Neural cell (in vitro differentiated cells): ENCODE data around the gene DPF3. TPM values are rescaled to one million over a fixed set of nuclear protein-coding genes. Genes with fewer than 3 reads are reported as not detected.

Source experiments
- H2AFZ ChIP-seq: fragments of 200-600, 300-800 bp; sonication (generic), shearing (Covaris generic); 2 replicates; pipeline ENCODE4 v1.6.0; 2014; ENCODE audit warnings: low read depth, mild to moderate bottlenecking, antibody characterized with exemption, low read length, moderate library complexity
- H3F3A ChIP-seq: fragments of 200-600 bp; shearing (Covaris generic); 2 replicates; pipeline ENCODE4 v1.6.1; 2016; ENCODE audit warnings: mild to moderate bottlenecking, moderate library complexity, mixed read lengths, antibody characterized with exemption, low read length; ENCODE audit not compliant: insufficient read depth, poor library complexity, severe bottlenecking
- H3K27ac ChIP-seq: fragments of 200-600, 300-800 bp; sonication (generic), shearing (Covaris generic); 2 replicates; pipeline ENCODE4 v1.5.1; 2014; ENCODE audit warnings: mild to moderate bottlenecking, low read length, moderate library complexity
- H3K27me3 ChIP-seq: fragments of 300-800, 200-600 bp; sonication (generic), shearing (Covaris generic); 2 replicates; pipeline ENCODE4 v1.6.0; 2014; ENCODE audit warnings: mild to moderate bottlenecking, low read depth, low read length, moderate library complexity; ENCODE audit not compliant: insufficient read depth
- H3K36me3 ChIP-seq: fragments of 300-800, 200-600 bp; sonication (generic), shearing (Covaris generic); 2 replicates; pipeline ENCODE4 v1.5.1; 2014; ENCODE audit warnings: mild to moderate bottlenecking, antibody characterized with exemption, low read length, moderate library complexity; ENCODE audit not compliant: insufficient read depth
- H3K4me2 ChIP-seq: fragments of 300-800, 200-600 bp; sonication (generic), shearing (Covaris generic); 2 replicates; pipeline ENCODE4 v1.6.0; 2014; ENCODE audit warnings: mild to moderate bottlenecking, low read length
- H3K4me3 ChIP-seq: fragments of 300-800, 200-600 bp; sonication (generic), shearing (Covaris generic); 2 replicates; pipeline ENCODE4 v1.5.1; 2014; ENCODE audit warnings: mild to moderate bottlenecking, low read length, moderate library complexity
- H3K79me2 ChIP-seq: fragments of 200-600 bp; shearing (Covaris generic); replicated peaks from 2 replicates; pipeline ENCODE4 v1.6.0; 2014; ENCODE audit warnings: mild to moderate bottlenecking, low read length, moderate library complexity; ENCODE audit not compliant: insufficient read depth
- H3K9ac ChIP-seq: fragments of 300-800, 200-600 bp; sonication (generic), shearing (Covaris generic); 2 replicates; pipeline ENCODE4 v1.6.1; 2016; ENCODE audit warnings: mild to moderate bottlenecking, low read length, mixed read lengths
- H3K9me2 ChIP-seq: fragments of 200-600 bp; shearing (Covaris generic); 2 replicates; pipeline ENCODE4 v1.6.1; 2016; ENCODE audit warnings: mild to moderate bottlenecking, low read length, mixed read lengths; ENCODE audit not compliant: insufficient read depth
- H3K9me3 ChIP-seq: fragments of 200-600, 300-800 bp; sonication (generic), shearing (Covaris generic); 2 replicates; pipeline ENCODE4 v1.6.1; 2016; ENCODE audit warnings: mild to moderate bottlenecking, mixed run types, low read length, moderate library complexity, mixed read lengths
- H4K20me1 ChIP-seq: fragments of 200-600 bp; shearing (Covaris generic); 2 replicates; pipeline ENCODE4 v1.6.1; 2016; ENCODE audit warnings: mild to moderate bottlenecking, mixed run types; ENCODE audit not compliant: insufficient read depth
- EP300 ChIP-seq: fragments of 450-650 bp; conservative IDR thresholded peaks from 2 replicates; pipeline ENCODE4 v1.6.1; 2014; ENCODE audit warnings: antibody characterized with exemption, mild to moderate bottlenecking, moderate library complexity; ENCODE audit not compliant: poor library complexity, severe bottlenecking
- EZH2 ChIP-seq: fragments of 200-600, 300-800 bp; shearing (Covaris generic), sonication (generic); IDR thresholded peaks from 2 replicates; pipeline ENCODE4 v1.6.1; 2014; ENCODE audit warnings: antibody characterized with exemption, low read length, borderline replicate concordance, mild to moderate bottlenecking; ENCODE audit not compliant: insufficient read depth, poor library complexity, severe bottlenecking
- MXI1 ChIP-seq: fragments of 450-650 bp; conservative IDR thresholded peaks from 2 replicates; pipeline ENCODE4 v1.6.1; 2014; ENCODE audit warnings: antibody characterized with exemption, mild to moderate bottlenecking; ENCODE audit not compliant: poor library complexity, severe bottlenecking
- POLR2AphosphoS5 ChIP-seq: IDR thresholded peaks from 2 replicates; pipeline ENCODE4 v1.6.1; 2012
- RAD21 ChIP-seq: fragments of 450-650 bp; conservative IDR thresholded peaks from 2 replicates; pipeline ENCODE4 v1.6.1; 2014; ENCODE audit warnings: antibody characterized with exemption, mild to moderate bottlenecking, moderate library complexity
- REST ChIP-seq: IDR thresholded peaks from 2 replicates; pipeline ENCODE4 v1.6.1; 2012; ENCODE audit warnings: borderline replicate concordance
- SMC3 ChIP-seq: fragments of 450-650 bp; conservative IDR thresholded peaks from 2 replicates; pipeline ENCODE4 v1.6.1; 2014; ENCODE audit warnings: antibody characterized with exemption, mild to moderate bottlenecking, moderate library complexity; ENCODE audit not compliant: poor library complexity
- TAF1 ChIP-seq: IDR thresholded peaks from 2 replicates; pipeline ENCODE4 v1.6.1; 2012; ENCODE audit warnings: low read depth
- polyA plus RNA-seq: library from polyadenylated mRNA; depleted of rRNA; stranded (reverse); fragments of >200 nt; gene quantifications from 2 replicates; pipeline ENCODE4 v1.2.3, GENCODE V29; 2014
- TF ChIP-seq, protein P1 (sequence below): fragments of 450-650 bp; IDR thresholded peaks from 2 replicates; pipeline ENCODE4 v1.5.1; 2014; ENCODE audit warnings: antibody characterized with exemption, mild to moderate bottlenecking, moderate library complexity; ENCODE audit not compliant: poor library complexity, severe bottlenecking

DPF3 gene
- polyA plus RNA-seq, 1 donor from 2014 or later, result 2.9 TPM

- H3K9me3 ChIP-seq, result no peaks in the 10 kb centered on the region
- no peak overlapping the region for H3K27ac ChIP-seq
- H3K9ac ChIP-seq, result no peak overlapping the region
- no peaks in the 10 kb centered on the region for H3K36me3 ChIP-seq
- H3K79me2 ChIP-seq, result no peaks in the 10 kb centered on the region
- H3K4me2 ChIP-seq, result no peak overlapping the region
- H2AFZ ChIP-seq, result no peak overlapping the region
- H4K20me1 ChIP-seq, result no peaks in the 10 kb centered on the region
- no peaks in the 10 kb centered on the region for H3K27me3 ChIP-seq
- no peaks in the 10 kb centered on the region for H3F3A ChIP-seq
- no peaks in the 10 kb centered on the region for H3K9me2 ChIP-seq
- H3K4me3 ChIP-seq, result no peak overlapping the region
- TF ChIP-seq POLR2AphosphoS5 (no peak), MXI1 (no peak), TAF1 (no peak), RAD21 (no peak), REST (no peak), EP300 (no peak), EZH2 (no peak)
These were observed 208.4 kb downstream of the DPF3 start for GRCh38 chr14:72685456-72685855.

- H3K27ac ChIP-seq, result no peak overlapping the region
- no peak overlapping the region for H3K9ac ChIP-seq
- H3K79me2 ChIP-seq, result no peaks in the 10 kb centered on the region
- TF ChIP-seq RAD21 (no peak), TAF1 (no peak), EZH2 (no peak), SMC3 (no peak), REST (no peak), MXI1 (no peak), POLR2AphosphoS5 (no peak), EP300 (no peak)
- TF ChIP-seq, protein P1, sequence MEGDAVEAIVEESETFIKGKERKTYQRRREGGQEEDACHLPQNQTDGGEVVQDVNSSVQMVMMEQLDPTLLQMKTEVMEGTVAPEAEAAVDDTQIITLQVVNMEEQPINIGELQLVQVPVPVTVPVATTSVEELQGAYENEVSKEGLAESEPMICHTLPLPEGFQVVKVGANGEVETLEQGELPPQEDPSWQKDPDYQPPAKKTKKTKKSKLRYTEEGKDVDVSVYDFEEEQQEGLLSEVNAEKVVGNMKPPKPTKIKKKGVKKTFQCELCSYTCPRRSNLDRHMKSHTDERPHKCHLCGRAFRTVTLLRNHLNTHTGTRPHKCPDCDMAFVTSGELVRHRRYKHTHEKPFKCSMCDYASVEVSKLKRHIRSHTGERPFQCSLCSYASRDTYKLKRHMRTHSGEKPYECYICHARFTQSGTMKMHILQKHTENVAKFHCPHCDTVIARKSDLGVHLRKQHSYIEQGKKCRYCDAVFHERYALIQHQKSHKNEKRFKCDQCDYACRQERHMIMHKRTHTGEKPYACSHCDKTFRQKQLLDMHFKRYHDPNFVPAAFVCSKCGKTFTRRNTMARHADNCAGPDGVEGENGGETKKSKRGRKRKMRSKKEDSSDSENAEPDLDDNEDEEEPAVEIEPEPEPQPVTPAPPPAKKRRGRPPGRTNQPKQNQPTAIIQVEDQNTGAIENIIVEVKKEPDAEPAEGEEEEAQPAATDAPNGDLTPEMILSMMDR, result no peak
- no peak overlapping the region for H3K4me2 ChIP-seq
- H3K27me3 ChIP-seq, result no peaks in the 10 kb centered on the region
- no peak overlapping the region for H3K4me3 ChIP-seq
- H4K20me1 ChIP-seq, result no peaks in the 10 kb centered on the region
- H3K9me2 ChIP-seq, result no peaks in the 10 kb centered on the region
- no peaks in the 10 kb centered on the region for H3K36me3 ChIP-seq
- H2AFZ ChIP-seq, result no peak overlapping the region
- H3F3A ChIP-seq, result no peaks in the 10 kb centered on the region
- H3K9me3 ChIP-seq, result no peaks in the 10 kb centered on the region
These were observed 210.1 kb downstream of the DPF3 start for GRCh38 chr14:72683787-72684186.
